Natural killer cell (primary cell): ENCODE results near the gene RAB15. TPM values are rescaled to one million over a fixed set of nuclear protein-coding genes. Genes with fewer than 3 reads are reported as not detected.
"Not testable (repeated sequence)": the region's sequence is repeated elsewhere in the genome, so short reads cannot be mapped to it uniquely, and the experiment has no call there.

Experiments
- ATAC-seq, 3 donors: fragments of 150-1000 bp in 2 of 3; fragments of 200-7000 bp in 1 of 3; cut with Tn5 transposase; 1 replicate in 1 of 3; 2 replicates in 2 of 3; pipeline ENCODE4 v1.10.0; 2021; ENCODE audit warnings: mild to moderate bottlenecking in 2 of 3, moderate library complexity in 2 of 3
- DNase-seq, 2 donors: peaks; one replicate each; pipeline versions ENCODE4 v3.0.0 to v3.0.0-alpha.2; 2013 to 2021; ENCODE audit warnings: mixed read lengths in 1 of 2
- H3K27ac ChIP-seq: one replicate; pipeline ENCODE4 v1.5.1; 2013; ENCODE audit warnings: mild to moderate bottlenecking, low read length
- H3K27me3 ChIP-seq: one replicate; pipeline ENCODE4 v1.6.1; 2013; ENCODE audit warnings: low read length; ENCODE audit not compliant: control insufficient read depth, insufficient read depth
- H3K36me3 ChIP-seq: one replicate; pipeline ENCODE4 v1.6.1; 2013; ENCODE audit warnings: low read length; ENCODE audit not compliant: control insufficient read depth, insufficient read depth
- H3K4me1 ChIP-seq: one replicate; pipeline ENCODE4 v1.6.1; 2013; ENCODE audit warnings: low read length; ENCODE audit not compliant: control insufficient read depth, insufficient read depth
- H3K4me3 ChIP-seq: one replicate; pipeline ENCODE4 v1.5.1; 2013; ENCODE audit warnings: low read length
- H3K9me3 ChIP-seq: one replicate; pipeline ENCODE4 v1.6.1; 2013; ENCODE audit warnings: low read length; ENCODE audit not compliant: control insufficient read depth, insufficient read depth
- H3K27ac Mint-ChIP-seq, 2 donors: one replicate each; pipeline ENCODE4 v1.8.0; 2022; ENCODE audit warnings: mild to moderate bottlenecking in 2 of 2, mixed read lengths in 2 of 2, moderate library complexity in 1 of 2
- H3K27me3 Mint-ChIP-seq, 2 donors: one replicate each; pipeline ENCODE4 v1.8.0; 2022; ENCODE audit warnings: low read depth in 2 of 2, mixed read lengths in 2 of 2
- H3K36me3 Mint-ChIP-seq: one replicate; pipeline ENCODE4 v1.8.0; 2022; ENCODE audit warnings: mixed read lengths
- H3K4me1 Mint-ChIP-seq, 2 donors: one replicate each; pipeline ENCODE4 v1.8.0; 2022; ENCODE audit warnings: mixed read lengths in 2 of 2
- H3K4me3 Mint-ChIP-seq: one replicate; pipeline ENCODE4 v1.8.0; 2022; ENCODE audit warnings: mild to moderate bottlenecking, moderate library complexity, mixed read lengths
- H3K9me3 Mint-ChIP-seq, 2 donors: one replicate each; pipeline ENCODE4 v1.8.0; 2022; ENCODE audit warnings: mixed read lengths in 2 of 2
- WGBS: methylation state at CpG from one replicate; pipeline ENCODE4 v1.1.7; 2013; ENCODE audit warnings: missing lambda C conversion rate; ENCODE audit not compliant: insufficient coverage; 5-methylcytosine and 5-hydroxymethylcytosine counted together
- intact Hi-C: fragments of 100-400 bp; cut with micrococcal nuclease; formaldehyde crosslinking; loops from one replicate; pipeline ENCODE4 v1.14.2; 2022
- total RNA-seq, 4 donors: library from RNA; stranded (reverse); fragments of 120-200 nt in 1 of 4; gene quantifications; one replicate each; pipeline versions ENCODE4 v1.2.3 to v1.2.4, GENCODE V29; 2013 to 2022
- TF ChIP-seq, protein P1 (sequence below): fragments of 200-600 bp; IDR thresholded peaks from one replicate; pipeline ENCODE4 v1.8.0; 2022; ENCODE audit warnings: antibody characterized with exemption

RAB15 gene
- total RNA-seq, 3 donors from 2014 or later (not counting 1 experiment from before 2014, with no cell fraction given) = 0.82 to 3.2 (median 1.7) TPM

DNA sequence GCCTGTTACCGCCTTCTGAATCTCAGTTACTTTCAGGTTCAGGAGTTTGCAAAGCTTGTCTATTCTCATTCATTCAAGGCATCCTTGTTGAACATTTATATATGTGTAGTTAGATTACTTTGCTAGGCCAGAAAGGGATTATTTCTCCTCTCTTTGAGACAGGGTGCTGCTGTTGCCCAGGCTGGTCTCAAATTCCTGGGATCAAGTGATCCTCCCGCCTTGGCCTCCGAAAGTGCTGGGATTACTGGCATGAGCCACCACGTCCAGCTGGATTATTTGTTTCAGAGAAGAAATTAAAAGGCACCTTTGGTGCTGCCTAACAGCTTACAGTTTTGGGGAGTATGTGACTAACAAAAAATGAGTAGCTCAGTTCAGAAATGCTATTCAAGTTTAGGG, 57.1 kb downstream of the RAB15 start:
- Mint-ChIP-seq H3K27ac (peak overlapping the region; percentile 97 to 98), H3K27me3 (peaks cover 0 to 3% of the 10 kb centered on the region in 2 donors), H3K9me3 (no peaks in the 10 kb centered on the region), H3K36me3 (no peaks in the 10 kb centered on the region), H3K4me1 (peaks cover 44 to 56% of the 10 kb centered on the region in 2 donors), H3K4me3 (peak overlapping the region; percentile 96)
- Histone ChIP-seq H3K4me3 (peak overlapping the region; percentile 65), H3K27ac (peak overlapping the region; percentile 95), H3K27me3 (no peaks in the 10 kb centered on the region), H3K9me3 (no peaks in the 10 kb centered on the region), H3K36me3 (peaks cover 8% of the 10 kb centered on the region), H3K4me1 (peaks cover 14% of the 10 kb centered on the region)
- ATAC-seq = no peak
- DNase-seq = no peak
- TF ChIP-seq, protein P1, sequence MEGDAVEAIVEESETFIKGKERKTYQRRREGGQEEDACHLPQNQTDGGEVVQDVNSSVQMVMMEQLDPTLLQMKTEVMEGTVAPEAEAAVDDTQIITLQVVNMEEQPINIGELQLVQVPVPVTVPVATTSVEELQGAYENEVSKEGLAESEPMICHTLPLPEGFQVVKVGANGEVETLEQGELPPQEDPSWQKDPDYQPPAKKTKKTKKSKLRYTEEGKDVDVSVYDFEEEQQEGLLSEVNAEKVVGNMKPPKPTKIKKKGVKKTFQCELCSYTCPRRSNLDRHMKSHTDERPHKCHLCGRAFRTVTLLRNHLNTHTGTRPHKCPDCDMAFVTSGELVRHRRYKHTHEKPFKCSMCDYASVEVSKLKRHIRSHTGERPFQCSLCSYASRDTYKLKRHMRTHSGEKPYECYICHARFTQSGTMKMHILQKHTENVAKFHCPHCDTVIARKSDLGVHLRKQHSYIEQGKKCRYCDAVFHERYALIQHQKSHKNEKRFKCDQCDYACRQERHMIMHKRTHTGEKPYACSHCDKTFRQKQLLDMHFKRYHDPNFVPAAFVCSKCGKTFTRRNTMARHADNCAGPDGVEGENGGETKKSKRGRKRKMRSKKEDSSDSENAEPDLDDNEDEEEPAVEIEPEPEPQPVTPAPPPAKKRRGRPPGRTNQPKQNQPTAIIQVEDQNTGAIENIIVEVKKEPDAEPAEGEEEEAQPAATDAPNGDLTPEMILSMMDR = no peak
- WGBS = 54% methylated on average over 4 of the region's 4 CpGs
- intact Hi-C loops = loop anchor here (1.0 to 2.0 kb wide), 2 partner anchors 14 to 71 kb away; partner anchors contain the start of gene FNTB

DNA sequence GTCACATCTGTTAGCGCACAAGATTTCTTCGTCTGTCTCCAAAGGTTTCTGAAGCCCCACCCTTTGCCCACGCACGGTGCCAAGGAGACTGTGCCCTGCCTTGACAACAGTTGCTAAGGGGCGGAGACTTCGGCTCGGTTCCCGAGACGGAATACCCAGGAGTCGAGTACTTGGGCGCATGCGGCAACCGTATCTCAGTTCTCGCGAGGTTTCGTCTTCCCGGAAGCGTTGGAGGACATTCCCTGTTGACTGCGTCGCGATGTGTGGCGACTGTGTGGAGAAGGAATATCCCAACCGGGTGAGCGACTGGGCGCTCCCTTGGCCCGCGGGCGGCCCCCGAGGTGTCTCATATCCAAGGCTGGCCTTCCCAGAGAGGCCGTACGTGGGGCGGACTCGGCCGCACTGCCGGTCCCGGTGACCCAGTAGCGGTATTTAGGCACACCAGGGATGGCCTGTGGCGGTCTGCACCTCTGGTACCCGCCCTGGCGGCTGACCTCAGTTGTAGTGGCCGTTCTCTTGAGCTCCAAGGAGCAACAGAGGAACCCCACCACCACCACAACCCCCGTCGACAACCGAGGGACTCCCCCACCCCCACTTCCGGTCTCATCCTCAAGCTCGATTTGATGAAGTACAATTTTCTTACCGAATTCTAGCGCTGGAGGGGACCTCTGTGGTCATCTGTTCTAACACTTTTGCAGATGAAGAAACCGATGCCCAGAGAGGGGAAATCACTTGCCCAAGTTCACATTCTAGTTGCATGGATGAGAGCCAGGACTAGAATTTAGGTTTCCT, 57.7 kb downstream of the RAB15 start, which contains the start of gene CHURC1:
Gene CHURC1 (plus strand): TSS at position 219 of the 792 bp plus-strand sequence. CDS start 41 bp downstream, at position 260.
- H3K27me3 ChIP-seq = no peaks in the 10 kb centered on the region
- H3K9me3 Mint-ChIP-seq = no peaks in the 10 kb centered on the region
- TF ChIP-seq, protein P1 = no peak
- WGBS = under 1% methylated on average over 49 of the region's 49 CpGs
- H3K4me3 ChIP-seq = peak within 1 kb of the TSS; percentile 65
- peaks cover 41 to 50% of the 10 kb centered on the region in 2 donors for H3K4me1 Mint-ChIP-seq
- peak within 1 kb of the TSS; percentile 97 to 98 for H3K27ac Mint-ChIP-seq
- no peaks in the 10 kb centered on the region for H3K36me3 Mint-ChIP-seq
- intact Hi-C loops = loop anchor here (1.0 to 5.0 kb wide), 3 partner anchors 14 to 188 kb away; partner anchors contain the start of genes FNTB and MAX
- H3K27me3 Mint-ChIP-seq = peaks cover 0 to 3% of the 10 kb centered on the region in 2 donors
- H3K4me1 ChIP-seq = peaks cover 14% of the 10 kb centered on the region
- ATAC-seq = peak; percentile 81 to 90 (median 82)
- peak within 1 kb of the TSS; percentile 95 for H3K27ac ChIP-seq
- DNase-seq = peak; percentile 88 to 100
- H3K9me3 ChIP-seq = no peaks in the 10 kb centered on the region
- H3K36me3 ChIP-seq = peaks cover 7% of the 10 kb centered on the region
- peak within 1 kb of the TSS; percentile 96 for H3K4me3 Mint-ChIP-seq

DNA sequence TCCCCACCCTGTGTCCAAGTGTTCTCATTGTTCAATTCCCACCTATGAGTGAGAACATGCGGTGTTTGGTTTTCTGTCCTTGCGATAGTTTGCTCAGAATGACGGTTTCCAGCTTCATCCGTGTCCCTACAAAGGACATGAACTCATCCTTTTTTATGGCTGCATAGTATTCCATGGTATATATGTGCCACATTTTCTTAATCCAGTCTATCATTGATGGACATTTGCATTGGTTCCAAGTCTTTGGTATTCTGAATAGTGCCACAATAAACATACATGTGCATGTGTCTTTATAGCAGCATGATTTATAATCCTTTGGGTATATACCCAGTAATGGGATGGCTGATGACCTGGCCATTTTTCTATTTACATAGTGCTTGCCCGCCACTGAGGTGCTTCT, 58.7 kb downstream of the RAB15 start:
- not testable (repeated sequence) for DNase-seq, H3K36me3 ChIP-seq, H3K4me3 ChIP-seq, H3K36me3 Mint-ChIP-seq, H3K27me3 ChIP-seq, H3K27me3 Mint-ChIP-seq, H3K9me3 ChIP-seq, H3K9me3 Mint-ChIP-seq, ATAC-seq
- Mint-ChIP-seq H3K4me3 (peak overlapping the region; percentile 96), H3K4me1 (peaks cover 39 to 48% of the 10 kb centered on the region in 2 donors), H3K27ac (peak overlapping the region; percentile 97 to 98)
- peak overlapping the region; percentile 95 for H3K27ac ChIP-seq
- WGBS = 33% methylated on average over 1 of the region's 5 CpGs
- intact Hi-C loops = loop anchor here (5.0 kb wide), 1 partner anchor 189 kb away; the partner anchor contains the start of gene MAX
- peaks cover 12% of the 10 kb centered on the region for H3K4me1 ChIP-seq

DNA sequence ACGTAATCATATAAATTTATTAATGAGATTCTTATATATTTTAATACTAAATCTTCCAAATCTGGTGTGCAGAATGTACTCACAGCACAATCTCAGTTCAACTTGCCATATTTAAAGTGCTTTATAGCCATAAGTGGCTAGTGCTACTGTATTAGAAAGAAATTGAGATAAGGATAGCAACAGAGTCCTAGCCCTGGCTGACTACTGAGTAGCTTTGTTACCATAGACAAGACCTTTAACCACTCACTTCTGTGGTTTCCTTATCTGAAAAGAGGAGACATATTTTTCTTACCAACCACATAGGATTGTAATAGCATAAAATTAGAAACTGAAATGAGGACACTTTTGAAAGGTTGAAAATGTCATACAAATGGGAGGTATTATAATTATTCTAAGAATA, 59.9 kb downstream of the RAB15 start:
- intact Hi-C loops = loop anchor here (5.0 kb wide), 1 partner anchor 190 kb away; the partner anchor contains the start of gene MAX
- H3K4me1 Mint-ChIP-seq = peaks cover 30 to 37% of the 10 kb centered on the region in 2 donors

More for the DNA sequence above, 59.9 kb downstream of the RAB15 start:
- no peak for ATAC-seq
- H3K4me1 ChIP-seq = peaks cover 7% of the 10 kb centered on the region
- H3K4me3 ChIP-seq = no peak overlapping the region
- H3K27me3 Mint-ChIP-seq = peaks cover 5 to 6% of the 10 kb centered on the region in 2 donors
- H3K4me3 Mint-ChIP-seq = peak overlapping the region; percentile 28
- H3K27ac ChIP-seq = no peak overlapping the region
- H3K27ac Mint-ChIP-seq = peak overlapping the region; percentile 54 to 61
- TF ChIP-seq, protein P1 = no peak
- H3K9me3 ChIP-seq = no peaks in the 10 kb centered on the region
- H3K36me3 ChIP-seq = no peaks in the 10 kb centered on the region
- H3K9me3 Mint-ChIP-seq = no peaks in the 10 kb centered on the region
- no peaks in the 10 kb centered on the region for H3K36me3 Mint-ChIP-seq
- WGBS = no CpG with 5 or more reads among the region's 1 CpG
- H3K27me3 ChIP-seq = no peaks in the 10 kb centered on the region
- DNase-seq = no peak
